GM12878 (cell line): ENCODE data around the gene SOCS6. TPM values are rescaled to one million over a fixed set of nuclear protein-coding genes. Genes with fewer than 3 reads are reported as not detected.

Experiments
- ATAC-seq: fragments of 200-7000 bp; cut with Tn5 transposase; 3 replicates; pipeline ENCODE4 v1.9.1; 2020; ENCODE audit warnings: mild to moderate bottlenecking, moderate library complexity
- BruUV-seq: library from RNA; stranded (reverse); fragments of 400-500 nt; replicated peaks from 2 replicates; lab custom pipeline; 2021; lab: Mats Ljungman, UMichigan
- CTCF ChIA-PET: fragments of 300-600 bp; sonication (Branson Sonifier 250); formaldehyde crosslinking; extraction: SDS; loops from one replicate; lab custom pipeline; 2021; ENCODE audit warnings: inconsistent platforms; lab: Yijun Ruan, JAX
- POLR2A ChIA-PET: fragments of 350-600 bp; formaldehyde crosslinking; extraction: SDS; loops from one replicate; lab custom pipeline; 2021; ENCODE audit warnings: inconsistent platforms; lab: Charles Lee
- RAD21 ChIA-PET: fragments of 300-600 bp; sonication (Branson Sonifier 250); formaldehyde crosslinking; loops from one replicate; lab custom pipeline; 2023; ENCODE audit warnings: antibody characterized with exemption; ENCODE audit not compliant: unreplicated experiment; lab: Charles Lee
- SMC1A ChIA-PET: fragments of 300-600 bp; sonication (Branson Sonifier 250); formaldehyde crosslinking; loops from one replicate; lab custom pipeline; 2023; ENCODE audit not compliant: unreplicated experiment, uncharacterized antibody; lab: Charles Lee
- DNase-seq: peaks from one replicate; pipeline ENCODE4 v3.0.0-alpha.2; 2011; ENCODE audit warnings: low read depth, low spot score
- FAIRE-seq: peaks from 3 replicates; lab custom pipeline; 2011; peaks lifted over from hg19 to GRCh38; lab: Jason Lieb, UNC
- H2AFZ ChIP-seq: 2 replicates; pipeline ENCODE4 v1.6.0; 2011; ENCODE audit warnings: low read depth, low read length, control low read depth; ENCODE audit not compliant: control insufficient read depth
- H3K27ac ChIP-seq: 2 replicates; pipeline ENCODE4 v1.5.1; 2011; ENCODE audit warnings: control low read depth; ENCODE audit not compliant: control insufficient read depth, insufficient read depth
- H3K27me3 ChIP-seq, 2 experiments: replicated peaks in 1 of 2; 2 replicates each; pipeline versions ENCODE4 v1.6.0 to v1.6.1; 2011; ENCODE audit warnings: low read length in 1 of 2; ENCODE audit not compliant: control insufficient read depth in 2 of 2, insufficient read depth in 2 of 2
- H3K36me3 ChIP-seq, 2 experiments: 2 replicates each; pipeline ENCODE4 v1.5.1; 2011; ENCODE audit warnings: low read length in 1 of 2; ENCODE audit not compliant: control insufficient read depth in 2 of 2, insufficient read depth in 2 of 2
- H3K4me1 ChIP-seq: 2 replicates; pipeline ENCODE4 v1.6.1; 2011; ENCODE audit warnings: mild to moderate bottlenecking, low read length, moderate library complexity, mixed read lengths; ENCODE audit not compliant: control insufficient read depth, insufficient read depth
- H3K4me2 ChIP-seq: 2 replicates; pipeline ENCODE4 v1.6.0; 2011; ENCODE audit warnings: control low read depth; ENCODE audit not compliant: control insufficient read depth, insufficient read depth
- H3K4me3 ChIP-seq: fragments of 200-600 bp; sonication (generic); 2 replicates; pipeline ENCODE4 v1.5.1; 2016
- H3K79me2 ChIP-seq: 2 replicates; pipeline ENCODE4 v1.6.0; 2011; ENCODE audit warnings: low read length; ENCODE audit not compliant: control insufficient read depth, insufficient read depth
- H3K9ac ChIP-seq: 2 replicates; pipeline ENCODE4 v1.8.0; 2011; ENCODE audit warnings: low read length, control low read depth, mixed read lengths; ENCODE audit not compliant: control insufficient read depth, insufficient read depth
- H3K9me3 ChIP-seq: replicated peaks from 3 replicates; pipeline ENCODE4 v1.5.1; 2011; ENCODE audit warnings: mild to moderate bottlenecking, low read length; ENCODE audit not compliant: control insufficient read depth, insufficient read depth
- H4K20me1 ChIP-seq: 2 replicates; pipeline ENCODE4 v1.6.0; 2011; ENCODE audit not compliant: control insufficient read depth, insufficient read depth
- CREM ChIP-seq: IDR thresholded peaks from 2 replicates; pipeline ENCODE4 v1.6.1; 2014; ENCODE audit warnings: antibody characterized with exemption, low read depth
- ESRRA ChIP-seq: IDR thresholded peaks from 2 replicates; pipeline ENCODE4 v1.6.1; 2012; ENCODE audit warnings: mild to moderate bottlenecking, low read length, improper control_type of control experiment
- EZH2 ChIP-seq: IDR thresholded peaks from 2 replicates; pipeline ENCODE4 v1.6.1; 2012; ENCODE audit warnings: low read depth, mild to moderate bottlenecking, control low read depth, inconsistent platforms, low read length, borderline replicate concordance; ENCODE audit not compliant: control insufficient read depth
- FOXM1 ChIP-seq: IDR thresholded peaks from 2 replicates; pipeline ENCODE4 v1.6.1; 2012; ENCODE audit warnings: low read depth, mild to moderate bottlenecking, inconsistent platforms, low read length, moderate library complexity
- HCFC1 ChIP-seq: fragments of 150-350 bp; IDR thresholded peaks from 2 replicates; pipeline ENCODE4 v1.6.1; 2014; ENCODE audit warnings: low read length
- IKZF2 ChIP-seq, 2 experiments: fragments of 450-650 bp; IDR thresholded peaks; 2 replicates each; pipeline ENCODE4 v1.6.1; 2017; ENCODE audit warnings: mild to moderate bottlenecking in 2 of 2, moderate library complexity in 2 of 2
- KDM1A ChIP-seq: fragments of 200-600 bp; sonication (generic); IDR thresholded peaks from 2 replicates; pipeline ENCODE4 v1.6.1; 2016; ENCODE audit warnings: borderline replicate concordance
- NBN ChIP-seq: fragments of 450-650 bp; IDR thresholded peaks from 2 replicates; pipeline ENCODE4 v1.6.1; 2016
- NFYB ChIP-seq: IDR thresholded peaks from 2 replicates; pipeline ENCODE4 v1.6.1; 2011; ENCODE audit warnings: low read depth, mild to moderate bottlenecking, low read length, improper control_type of control experiment, moderate library complexity; ENCODE audit not compliant: insufficient read depth
- SPI1 ChIP-seq: IDR thresholded peaks from 2 replicates; pipeline ENCODE4 v1.6.1; 2011; ENCODE audit warnings: low read depth, mild to moderate bottlenecking, low read length, moderate library complexity, borderline replicate concordance; ENCODE audit not compliant: insufficient read depth
- TCF7 ChIP-seq: IDR thresholded peaks from 2 replicates; pipeline ENCODE4 v1.6.1; 2014; ENCODE audit warnings: antibody characterized with exemption, borderline replicate concordance
- ZZZ3 ChIP-seq: IDR thresholded peaks from 2 replicates; pipeline ENCODE4 v1.6.1; 2011; ENCODE audit warnings: low read depth; ENCODE audit not compliant: control insufficient read depth, insufficient read length
- WGBS: methylation state at CpG from one replicate; pipeline ENCODE4 v1.1.6; 2016; ENCODE audit warnings: low lambda C conversion rate; ENCODE audit not compliant: insufficient replicate concordance, insufficient coverage; ENCODE audit errors: missing lambda C conversion rate; 5-methylcytosine and 5-hydroxymethylcytosine counted together
- in situ Hi-C: fragments of 300-500 bp; cut with MboI; formaldehyde crosslinking; loops from 9 replicates; pipeline ENCODE4 v1.14.3; 2018; ENCODE audit warnings: mixed read lengths
- intact Hi-C: fragments of 100-400 bp; cut with micrococcal nuclease; formaldehyde crosslinking; loops from one replicate; pipeline ENCODE4 v1.14.2; 2022; ENCODE audit not compliant: unreplicated experiment
- polyA plus RNA-seq, 11 experiments: library from polyadenylated mRNA; depleted of rRNA in 4 of 11; unstranded in 6 of 11; stranded (reverse) in 5 of 11; fragments of >200 nt; fragmentation: Nextera tagmentation in 4 of 11; fragmentation: Illumina TruSeq in 1 of 11; extraction: Ambion mirVana in 4 of 11; extraction: Trizol in 1 of 11; gene quantifications; 1 replicate in 1 of 11; 2 replicates in 10 of 11; pipeline versions ENCODE4 v1.2.1 to v1.2.3, GENCODE V29; 2011 to 2016; ENCODE audit warnings: inconsistent platforms in 2 of 11, missing spikeins in 2 of 11, low read depth in 1 of 11
- total RNA-seq, 4 experiments: library from RNA; depleted of rRNA in 3 of 4; stranded (reverse); fragments of >200 nt in 3 of 4; fragmentation: Illumina TruSeq in 1 of 4; extraction: Trizol in 1 of 4; gene quantifications; 2 replicates each; pipeline versions ENCODE4 v1.2.1 to v1.2.3, GENCODE V29; 2013 to 2021
- TF ChIP-seq, protein P1 (sequence below): fragments of 150-350 bp; IDR thresholded peaks from 2 replicates; pipeline ENCODE4 v1.6.1; 2016; ENCODE audit warnings: low read depth, low read length
- TF ChIP-seq, protein P2 (sequence below): IDR thresholded peaks from 2 replicates; pipeline ENCODE4 v1.6.1; 2011; ENCODE audit warnings: low read depth, low read length, improper control_type of control experiment, borderline replicate concordance
- TF ChIP-seq, protein P3 (sequence below): fragments of 450-650 bp; conservative IDR thresholded peaks from 2 replicates; pipeline ENCODE4 v1.6.1; 2017; ENCODE audit warnings: mild to moderate bottlenecking, moderate library complexity
- TF ChIP-seq, protein P4 (sequence below): fragments of 450-650 bp; formaldehyde crosslinking; IDR thresholded peaks from 2 replicates; pipeline ENCODE4 v1.4.0; 2022; ENCODE audit warnings: mild to moderate bottlenecking, moderate library complexity

Gene SOCS6
- total and polyA plus RNA-seq, 10 of the 15 experiments (the other 5 are each of a cell fraction or from before 2014, with no cell fraction given) = 1.6 to 6.1 (median 4.1) TPM

DNA sequence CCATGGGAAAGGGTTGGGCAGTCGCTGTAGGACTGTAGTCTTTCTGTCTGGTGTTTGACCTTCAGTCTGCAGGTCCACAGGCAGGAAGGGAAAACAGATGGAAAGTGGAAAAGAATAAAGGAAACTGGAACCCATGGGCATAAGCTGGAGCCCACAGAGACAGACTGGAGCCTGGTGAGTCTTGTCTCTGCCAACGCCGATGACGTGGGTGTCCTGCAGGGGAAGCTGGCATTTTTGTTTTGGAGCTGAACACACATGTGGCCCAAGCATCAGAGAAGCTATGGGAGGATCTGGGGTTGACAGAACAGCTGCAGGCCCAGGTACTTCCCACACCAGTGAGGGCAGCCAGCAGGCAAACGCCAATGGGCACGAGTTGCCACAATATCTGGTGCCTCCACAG, 28.2 kb upstream of the SOCS6 start:
- CTCF ChIA-PET = no interaction called here
- POLR2A ChIA-PET = no interaction called here
- TF ChIP-seq, protein P1, sequence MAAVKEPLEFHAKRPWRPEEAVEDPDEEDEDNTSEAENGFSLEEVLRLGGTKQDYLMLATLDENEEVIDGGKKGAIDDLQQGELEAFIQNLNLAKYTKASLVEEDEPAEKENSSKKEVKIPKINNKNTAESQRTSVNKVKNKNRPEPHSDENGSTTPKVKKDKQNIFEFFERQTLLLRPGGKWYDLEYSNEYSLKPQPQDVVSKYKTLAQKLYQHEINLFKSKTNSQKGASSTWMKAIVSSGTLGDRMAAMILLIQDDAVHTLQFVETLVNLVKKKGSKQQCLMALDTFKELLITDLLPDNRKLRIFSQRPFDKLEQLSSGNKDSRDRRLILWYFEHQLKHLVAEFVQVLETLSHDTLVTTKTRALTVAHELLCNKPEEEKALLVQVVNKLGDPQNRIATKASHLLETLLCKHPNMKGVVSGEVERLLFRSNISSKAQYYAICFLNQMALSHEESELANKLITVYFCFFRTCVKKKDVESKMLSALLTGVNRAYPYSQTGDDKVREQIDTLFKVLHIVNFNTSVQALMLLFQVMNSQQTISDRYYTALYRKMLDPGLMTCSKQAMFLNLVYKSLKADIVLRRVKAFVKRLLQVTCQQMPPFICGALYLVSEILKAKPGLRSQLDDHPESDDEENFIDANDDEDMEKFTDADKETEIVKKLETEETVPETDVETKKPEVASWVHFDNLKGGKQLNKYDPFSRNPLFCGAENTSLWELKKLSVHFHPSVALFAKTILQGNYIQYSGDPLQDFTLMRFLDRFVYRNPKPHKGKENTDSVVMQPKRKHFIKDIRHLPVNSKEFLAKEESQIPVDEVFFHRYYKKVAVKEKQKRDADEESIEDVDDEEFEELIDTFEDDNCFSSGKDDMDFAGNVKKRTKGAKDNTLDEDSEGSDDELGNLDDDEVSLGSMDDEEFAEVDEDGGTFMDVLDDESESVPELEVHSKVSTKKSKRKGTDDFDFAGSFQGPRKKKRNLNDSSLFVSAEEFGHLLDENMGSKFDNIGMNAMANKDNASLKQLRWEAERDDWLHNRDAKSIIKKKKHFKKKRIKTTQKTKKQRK = no peak
- TF ChIP-seq, protein P2, sequence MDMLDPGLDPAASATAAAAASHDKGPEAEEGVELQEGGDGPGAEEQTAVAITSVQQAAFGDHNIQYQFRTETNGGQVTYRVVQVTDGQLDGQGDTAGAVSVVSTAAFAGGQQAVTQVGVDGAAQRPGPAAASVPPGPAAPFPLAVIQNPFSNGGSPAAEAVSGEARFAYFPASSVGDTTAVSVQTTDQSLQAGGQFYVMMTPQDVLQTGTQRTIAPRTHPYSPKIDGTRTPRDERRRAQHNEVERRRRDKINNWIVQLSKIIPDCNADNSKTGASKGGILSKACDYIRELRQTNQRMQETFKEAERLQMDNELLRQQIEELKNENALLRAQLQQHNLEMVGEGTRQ = no peak
- TF ChIP-seq KDM1A (no peak), ZZZ3 (no peak), NBN (no peak), TCF7 (no peak), IKZF2 (IDR thresholded peaks at IDR 0.05) (no peak), HCFC1 (no peak), EZH2 (no peak), ESRRA (no peak), NFYB (no peak), SPI1 (no peak), FOXM1 (no peak), CREM (no peak)
- TF ChIP-seq, protein P3, sequence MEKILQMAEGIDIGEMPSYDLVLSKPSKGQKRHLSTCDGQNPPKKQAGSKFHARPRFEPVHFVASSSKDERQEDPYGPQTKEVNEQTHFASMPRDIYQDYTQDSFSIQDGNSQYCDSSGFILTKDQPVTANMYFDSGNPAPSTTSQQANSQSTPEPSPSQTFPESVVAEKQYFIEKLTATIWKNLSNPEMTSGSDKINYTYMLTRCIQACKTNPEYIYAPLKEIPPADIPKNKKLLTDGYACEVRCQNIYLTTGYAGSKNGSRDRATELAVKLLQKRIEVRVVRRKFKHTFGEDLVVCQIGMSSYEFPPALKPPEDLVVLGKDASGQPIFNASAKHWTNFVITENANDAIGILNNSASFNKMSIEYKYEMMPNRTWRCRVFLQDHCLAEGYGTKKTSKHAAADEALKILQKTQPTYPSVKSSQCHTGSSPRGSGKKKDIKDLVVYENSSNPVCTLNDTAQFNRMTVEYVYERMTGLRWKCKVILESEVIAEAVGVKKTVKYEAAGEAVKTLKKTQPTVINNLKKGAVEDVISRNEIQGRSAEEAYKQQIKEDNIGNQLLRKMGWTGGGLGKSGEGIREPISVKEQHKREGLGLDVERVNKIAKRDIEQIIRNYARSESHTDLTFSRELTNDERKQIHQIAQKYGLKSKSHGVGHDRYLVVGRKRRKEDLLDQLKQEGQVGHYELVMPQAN = no peak
- TF ChIP-seq, protein P4, sequence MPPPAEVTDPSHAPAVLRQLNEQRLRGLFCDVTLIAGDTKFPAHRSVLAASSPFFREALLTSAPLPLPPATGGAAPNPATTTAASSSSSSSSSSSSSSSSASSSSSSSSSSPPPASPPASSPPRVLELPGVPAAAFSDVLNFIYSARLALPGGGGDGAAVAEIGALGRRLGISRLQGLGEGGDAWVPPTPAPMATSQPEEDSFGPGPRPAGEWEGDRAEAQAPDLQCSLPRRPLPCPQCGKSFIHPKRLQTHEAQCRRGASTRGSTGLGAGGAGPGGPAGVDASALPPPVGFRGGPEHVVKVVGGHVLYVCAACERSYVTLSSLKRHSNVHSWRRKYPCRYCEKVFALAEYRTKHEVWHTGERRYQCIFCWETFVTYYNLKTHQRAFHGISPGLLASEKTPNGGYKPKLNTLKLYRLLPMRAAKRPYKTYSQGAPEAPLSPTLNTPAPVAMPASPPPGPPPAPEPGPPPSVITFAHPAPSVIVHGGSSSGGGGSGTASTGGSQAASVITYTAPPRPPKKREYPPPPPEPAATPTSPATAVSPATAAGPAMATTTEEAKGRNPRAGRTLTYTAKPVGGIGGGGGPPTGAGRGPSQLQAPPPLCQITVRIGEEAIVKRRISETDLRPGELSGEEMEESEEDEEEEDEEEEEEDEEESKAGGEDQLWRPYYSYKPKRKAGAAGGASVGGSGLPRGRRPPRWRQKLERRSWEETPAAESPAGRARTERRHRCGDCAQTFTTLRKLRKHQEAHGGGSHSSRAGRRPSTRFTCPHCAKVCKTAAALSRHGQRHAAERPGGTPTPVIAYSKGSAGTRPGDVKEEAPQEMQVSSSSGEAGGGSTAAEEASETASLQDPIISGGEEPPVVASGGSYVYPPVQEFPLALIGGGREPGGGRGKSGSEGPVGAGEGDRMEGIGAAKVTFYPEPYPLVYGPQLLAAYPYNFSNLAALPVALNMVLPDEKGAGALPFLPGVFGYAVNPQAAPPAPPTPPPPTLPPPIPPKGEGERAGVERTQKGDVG (CRISPR knock-in tag) = no peak
- H3K79me2 ChIP-seq = no peaks in the 10 kb centered on the region
- intact Hi-C loops (no loop called here), in situ Hi-C loops (no loop called here)
- RAD21 ChIA-PET = no interaction called here
- SMC1A ChIA-PET = no interaction called here
- H3K4me2 ChIP-seq = no peak overlapping the region
- no peak overlapping the region for H3K4me3 ChIP-seq
- no peaks in the 10 kb centered on the region for H3K4me1 ChIP-seq
- H2AFZ ChIP-seq = no peak overlapping the region
- no peaks in the 10 kb centered on the region for H3K36me3 ChIP-seq
- WGBS = 28% methylated on average over 6 of the region's 6 CpGs
- no peaks in the 10 kb centered on the region for H3K9me3 ChIP-seq
- FAIRE-seq (peak; percentile 38), DNase-seq (no peak), ATAC-seq (no peak)
- no peak overlapping the region for H3K9ac ChIP-seq
- H3K27me3 ChIP-seq = no peaks in the 10 kb centered on the region; a peak in 1 of 4 replicates
- no peaks in the 10 kb centered on the region for H4K20me1 ChIP-seq
- BruUV-seq = no TSS peak
- H3K27ac ChIP-seq = no peak overlapping the region
